SK-N-SH (cell line): ENCODE results near the gene HBEGF. TPM values are rescaled to one million over a fixed set of nuclear protein-coding genes. Genes with fewer than 3 reads are reported as not detected.

ENCODE experiments used
- CTCF ChIA-PET: fragments of 300-600, 350-600 bp; formaldehyde crosslinking; extraction: SDS; loops from one replicate; lab custom pipeline; 2021; lab: Yijun Ruan, JAX
- POLR2A ChIA-PET: fragments of 350-600 bp; sonication (Branson Sonifier 250); formaldehyde crosslinking; extraction: SDS; loops from one replicate; lab custom pipeline; 2020; ENCODE audit warnings: antibody characterized with exemption, inconsistent platforms; lab: Yijun Ruan, JAX
- DNase-seq: peaks from one replicate; pipeline ENCODE4 v3.0.0; 2012
- H2AFZ ChIP-seq: fragments of 200-600 bp; sonication (generic); 2 replicates; pipeline ENCODE4 v1.8.1; 2016; ENCODE audit warnings: antibody characterized with exemption, mild to moderate bottlenecking, low read depth
- H3F3A ChIP-seq: fragments of 200-600 bp; sonication (generic); replicated peaks from 2 replicates; pipeline ENCODE3; 2016; ENCODE audit warnings: antibody characterized with exemption, mild to moderate bottlenecking; ENCODE audit not compliant: insufficient read depth
- H3K27ac ChIP-seq, 2 experiments: fragments of 200-500 bp in 1 of 2; fragments of 200-600 bp in 1 of 2; sonication (Bioruptor generic) in 1 of 2; sonication (generic), shearing (Covaris generic) in 1 of 2; 2 replicates each; pipeline versions ENCODE4 v1.5.1 to v1.6.1; 2014 to 2016; ENCODE audit warnings: low read depth in 2 of 2, inconsistent platforms in 1 of 2, low read length in 1 of 2, mild to moderate bottlenecking in 1 of 2, mixed read lengths in 1 of 2
- H3K27me3 ChIP-seq: fragments of 200-600 bp; sonication (generic), shearing (Covaris generic); 2 replicates; pipeline ENCODE4 v1.6.1; 2016; ENCODE audit warnings: mixed run types; ENCODE audit not compliant: insufficient read depth
- H3K36me3 ChIP-seq, 2 experiments: fragments of 200-500 bp in 1 of 2; fragments of 200-600 bp in 1 of 2; sonication (Bioruptor generic) in 1 of 2; sonication (generic) in 1 of 2; replicated peaks in 1 of 2; 2 replicates each; pipeline versions ENCODE3 to v1.5.1; 2014 to 2016; ENCODE audit warnings: low read length in 1 of 2, mild to moderate bottlenecking in 1 of 2; ENCODE audit not compliant: insufficient read depth in 2 of 2, control insufficient read depth in 1 of 2
- H3K4me1 ChIP-seq, 2 experiments: fragments of 200-500 bp in 1 of 2; fragments of 200-600 bp in 1 of 2; sonication (Bioruptor generic) in 1 of 2; sonication (generic), shearing (Covaris generic) in 1 of 2; 2 replicates each; pipeline versions ENCODE4 v1.5.1 to v1.6.1; 2014 to 2016; ENCODE audit warnings: low read depth in 1 of 2, low read length in 1 of 2, mixed run types in 1 of 2; ENCODE audit not compliant: insufficient read depth in 2 of 2, control insufficient read depth in 1 of 2
- H3K4me2 ChIP-seq: fragments of 200-600 bp; sonication (generic), shearing (Covaris generic); 2 replicates; pipeline ENCODE4 v1.6.1; 2017; ENCODE audit warnings: mixed run types
- H3K4me3 ChIP-seq, 2 experiments: fragments of 200-500 bp in 1 of 2; fragments of 200-600 bp in 1 of 2; sonication (Bioruptor generic) in 1 of 2; sonication (generic), shearing (Covaris generic) in 1 of 2; 2 replicates each; pipeline versions ENCODE4 v1.5.1 to v1.8.1; 2014 to 2016; ENCODE audit warnings: low read depth in 2 of 2, inconsistent platforms in 1 of 2, low read length in 1 of 2, mild to moderate bottlenecking in 1 of 2, mixed read lengths in 1 of 2, moderate library complexity in 1 of 2
- H3K79me2 ChIP-seq: fragments of 200-600 bp; sonication (generic); 2 replicates; pipeline ENCODE4 v1.8.1; 2017; ENCODE audit warnings: mild to moderate bottlenecking; ENCODE audit not compliant: insufficient read depth
- H3K9ac ChIP-seq: fragments of 200-600 bp; sonication (generic); 2 replicates; pipeline ENCODE4 v1.6.1; 2017; ENCODE audit warnings: mixed run types
- H3K9me2 ChIP-seq: fragments of 200-600 bp; sonication (generic); 2 replicates; pipeline ENCODE4 v1.6.1; 2017; ENCODE audit warnings: mixed run types
- H3K9me3 ChIP-seq: fragments of 200-600 bp; sonication (generic); 2 replicates; pipeline ENCODE4 v1.6.1; 2017; ENCODE audit warnings: mixed run types, mild to moderate bottlenecking, moderate library complexity
- H4K20me1 ChIP-seq: fragments of 200-600 bp; sonication (generic); 2 replicates; pipeline ENCODE4 v1.6.1; 2017; ENCODE audit warnings: mild to moderate bottlenecking, mixed run types; ENCODE audit not compliant: insufficient read depth
- JUND ChIP-seq: IDR thresholded peaks from 2 replicates; pipeline ENCODE4 v1.4.0; 2012
- RAD21 ChIP-seq: IDR thresholded peaks from 2 replicates; pipeline ENCODE4 v1.6.1; 2012; ENCODE audit warnings: mild to moderate bottlenecking, low read length
- SIN3A ChIP-seq: IDR thresholded peaks from 2 replicates; pipeline ENCODE4 v1.6.1; 2012; ENCODE audit warnings: low read depth, mild to moderate bottlenecking, low read length, moderate library complexity, borderline replicate concordance
- SMC3 ChIP-seq: IDR thresholded peaks from 2 replicates; pipeline ENCODE4 v1.6.1; 2012; ENCODE audit warnings: low read depth, low read length, improper control_type of control experiment
- TCF12 ChIP-seq: IDR thresholded peaks from 2 replicates; pipeline ENCODE4 v1.4.0; 2012
- YY1 ChIP-seq: IDR thresholded peaks from 2 replicates; pipeline ENCODE4 v1.4.0; 2012; ENCODE audit warnings: low read depth, mild to moderate bottlenecking
- WGBS: methylation state at CpG from one replicate; pipeline ENCODE4 v1.1.6; 2017; ENCODE audit warnings: low lambda C conversion rate; 5-methylcytosine and 5-hydroxymethylcytosine counted together
- polyA plus RNA-seq, 3 experiments: library from polyadenylated mRNA; depleted of rRNA; stranded (reverse); fragments of >200 nt; gene quantifications; 2 replicates each; pipeline ENCODE4 v1.2.3, GENCODE V29; 2012
- TF ChIP-seq, protein P1 (sequence below): fragments of 200-600 bp; sonication (generic); IDR thresholded peaks from 2 replicates; pipeline ENCODE4 v1.6.1; 2017; ENCODE audit warnings: antibody characterized with exemption, mild to moderate bottlenecking, moderate library complexity
- TF ChIP-seq, protein P2 (sequence below): fragments of 150-350 bp; IDR thresholded peaks from 2 replicates; pipeline ENCODE4 v1.6.1; 2016; ENCODE audit warnings: mild to moderate bottlenecking, low read depth, low read length

Gene HBEGF
- polyA plus RNA-seq, 1 of the 3 experiments (the other 2 are of a cell fraction) = 59.8 TPM

DNA sequence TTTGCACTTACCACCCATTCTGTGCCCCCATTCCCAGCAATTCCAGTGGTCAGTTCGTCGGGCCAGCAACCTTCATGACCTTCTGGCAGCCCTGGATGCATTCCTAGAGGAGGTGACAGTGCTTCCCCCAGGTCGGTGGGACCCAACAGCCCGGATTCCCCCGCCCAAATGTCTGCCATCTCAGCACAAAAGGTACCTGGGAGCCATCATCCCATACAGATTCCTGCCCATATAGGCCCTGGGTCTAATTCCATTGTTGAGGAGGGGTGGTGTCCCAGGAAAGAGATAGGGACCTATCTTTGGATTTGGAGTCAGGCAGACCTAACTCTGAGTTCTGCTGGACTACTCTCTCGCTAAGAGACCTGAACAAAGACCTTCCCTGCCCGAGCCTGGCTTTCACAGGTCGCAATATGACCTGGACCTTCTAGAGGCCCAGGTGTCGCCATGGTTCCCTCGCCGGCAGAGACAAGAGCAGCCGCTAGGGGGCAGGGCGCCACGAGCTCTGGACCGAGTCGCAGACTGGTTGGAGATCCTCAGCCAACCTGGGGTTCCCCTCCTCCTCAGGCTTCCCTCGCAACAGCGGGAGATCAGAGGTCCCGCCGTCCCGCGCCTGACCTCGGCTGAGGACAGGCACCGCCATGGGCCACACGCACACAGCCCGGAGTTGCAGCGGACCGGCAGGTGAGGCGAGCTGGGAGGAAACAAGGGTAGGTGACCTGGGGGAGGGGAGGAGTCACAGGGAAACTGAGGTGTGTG lies 16.6 kb upstream of the HBEGF start:
- Histone ChIP-seq H3K27me3 (no peaks in the 10 kb centered on the region), H4K20me1 (no peaks in the 10 kb centered on the region), H3K36me3 (no peaks in the 10 kb centered on the region), H3K79me2 (no peaks in the 10 kb centered on the region), H3K9ac (no peak overlapping the region), H3K4me3 (peak overlapping the region in 1 of 2 experiments; percentile 20; a peak in 2 of 4 replicates), H3K4me2 (no peak overlapping the region), H3K9me2 (no peaks in the 10 kb centered on the region), H3K9me3 (no peaks in the 10 kb centered on the region), H3F3A (peaks cover 4% of the 10 kb centered on the region), H3K27ac (no peak overlapping the region), H2AFZ (no peak overlapping the region), H3K4me1 (peaks cover 0 to 2% of the 10 kb centered on the region in 2 experiments; a peak in 1 of 4 replicates)
- 56% methylated on average over 18 of the region's 29 CpGs for WGBS
- ChIA-PET POLR2A (no interaction called here), CTCF (interaction anchor here (0.6 to 2.6 kb wide), 27 partner anchors 9 to 362 kb away, joined by 3 to 21 read pairs (median 4); partner anchors contain the start of genes IK and NDUFA2)
- TF ChIP-seq SMC3 (peak; percentile 40), RAD21 (peak; percentile 58), TCF12 (no peak)
- TF ChIP-seq, protein P1, sequence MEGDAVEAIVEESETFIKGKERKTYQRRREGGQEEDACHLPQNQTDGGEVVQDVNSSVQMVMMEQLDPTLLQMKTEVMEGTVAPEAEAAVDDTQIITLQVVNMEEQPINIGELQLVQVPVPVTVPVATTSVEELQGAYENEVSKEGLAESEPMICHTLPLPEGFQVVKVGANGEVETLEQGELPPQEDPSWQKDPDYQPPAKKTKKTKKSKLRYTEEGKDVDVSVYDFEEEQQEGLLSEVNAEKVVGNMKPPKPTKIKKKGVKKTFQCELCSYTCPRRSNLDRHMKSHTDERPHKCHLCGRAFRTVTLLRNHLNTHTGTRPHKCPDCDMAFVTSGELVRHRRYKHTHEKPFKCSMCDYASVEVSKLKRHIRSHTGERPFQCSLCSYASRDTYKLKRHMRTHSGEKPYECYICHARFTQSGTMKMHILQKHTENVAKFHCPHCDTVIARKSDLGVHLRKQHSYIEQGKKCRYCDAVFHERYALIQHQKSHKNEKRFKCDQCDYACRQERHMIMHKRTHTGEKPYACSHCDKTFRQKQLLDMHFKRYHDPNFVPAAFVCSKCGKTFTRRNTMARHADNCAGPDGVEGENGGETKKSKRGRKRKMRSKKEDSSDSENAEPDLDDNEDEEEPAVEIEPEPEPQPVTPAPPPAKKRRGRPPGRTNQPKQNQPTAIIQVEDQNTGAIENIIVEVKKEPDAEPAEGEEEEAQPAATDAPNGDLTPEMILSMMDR = peak; percentile 79
- peak; percentile 85 for DNase-seq

DNA sequence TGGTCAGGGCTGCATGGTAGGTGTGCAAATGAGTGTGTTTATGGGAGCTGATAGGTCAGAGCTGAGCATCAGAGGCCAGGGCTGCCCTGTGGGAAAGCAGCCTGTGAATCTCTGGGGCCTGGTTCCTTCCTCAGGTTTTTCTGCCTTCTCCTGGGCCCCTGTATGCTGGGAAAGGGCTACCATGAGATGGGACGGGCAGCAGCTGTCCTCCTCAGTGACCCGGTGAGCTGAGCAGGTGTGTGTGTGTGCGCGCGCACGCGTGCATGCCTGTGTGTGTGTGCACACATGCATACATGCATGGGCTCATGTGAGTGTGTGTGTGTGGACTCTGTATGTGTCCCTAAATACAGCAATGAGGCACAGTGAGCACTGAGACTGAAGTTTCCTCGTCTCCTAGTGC lies 15.9 kb upstream of the HBEGF start:
- POLR2A ChIA-PET = no interaction called here
- no peak overlapping the region for H3K9ac ChIP-seq
- peaks cover 0 to 5% of the 10 kb centered on the region in 2 experiments; a peak in 1 of 4 replicates for H3K4me1 ChIP-seq
- no peak overlapping the region for H2AFZ ChIP-seq
- H3K9me2 ChIP-seq = no peaks in the 10 kb centered on the region
- no peaks in the 10 kb centered on the region for H3K36me3 ChIP-seq
- TF ChIP-seq JUND (no peak), YY1 (no peak), SIN3A (no peak)
- TF ChIP-seq, protein P2, sequence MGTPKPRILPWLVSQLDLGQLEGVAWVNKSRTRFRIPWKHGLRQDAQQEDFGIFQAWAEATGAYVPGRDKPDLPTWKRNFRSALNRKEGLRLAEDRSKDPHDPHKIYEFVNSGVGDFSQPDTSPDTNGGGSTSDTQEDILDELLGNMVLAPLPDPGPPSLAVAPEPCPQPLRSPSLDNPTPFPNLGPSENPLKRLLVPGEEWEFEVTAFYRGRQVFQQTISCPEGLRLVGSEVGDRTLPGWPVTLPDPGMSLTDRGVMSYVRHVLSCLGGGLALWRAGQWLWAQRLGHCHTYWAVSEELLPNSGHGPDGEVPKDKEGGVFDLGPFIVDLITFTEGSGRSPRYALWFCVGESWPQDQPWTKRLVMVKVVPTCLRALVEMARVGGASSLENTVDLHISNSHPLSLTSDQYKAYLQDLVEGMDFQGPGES = no peak
- no peaks in the 10 kb centered on the region for H4K20me1 ChIP-seq
- H3K9me3 ChIP-seq = no peaks in the 10 kb centered on the region
- H3K4me3 ChIP-seq = no peak overlapping the region
- CTCF ChIA-PET = interaction anchor here (1.4 to 4.8 kb wide), 5 partner anchors 11 to 358 kb away, joined by 3 to 62 read pairs (median 7); no protein-coding TSS in a partner anchor
- H3K4me2 ChIP-seq = no peak overlapping the region
- peaks cover 4% of the 10 kb centered on the region for H3F3A ChIP-seq
- H3K27ac ChIP-seq = no peak overlapping the region
- WGBS = 66% methylated on average over 7 of the region's 8 CpGs
- no peak for DNase-seq
- no peaks in the 10 kb centered on the region for H3K79me2 ChIP-seq
- no peaks in the 10 kb centered on the region for H3K27me3 ChIP-seq
